Erythroblast (primary cell): ENCODE data around the gene TMEM156.
"Not testable (repeated sequence)": the region's sequence is repeated elsewhere in the genome, so short reads cannot be mapped to it uniquely, and the experiment has no call there.

Experiments used
- DNase-seq, 2 experiments: peaks; one replicate each; lab custom pipeline; 2025; lab: John Stamatoyannopoulos, UW
- GATA1 ChIP-seq: IDR thresholded peaks from 2 replicates; pipeline ENCODE4 v1.6.1; 2011; ENCODE audit warnings: low read depth, mild to moderate bottlenecking, control low read depth, low read length, moderate library complexity
- POLR2A ChIP-seq: IDR thresholded peaks from 2 replicates; pipeline ENCODE4 v1.6.1; 2011; ENCODE audit warnings: mild to moderate bottlenecking, low read length

Gene TMEM156

DNA sequence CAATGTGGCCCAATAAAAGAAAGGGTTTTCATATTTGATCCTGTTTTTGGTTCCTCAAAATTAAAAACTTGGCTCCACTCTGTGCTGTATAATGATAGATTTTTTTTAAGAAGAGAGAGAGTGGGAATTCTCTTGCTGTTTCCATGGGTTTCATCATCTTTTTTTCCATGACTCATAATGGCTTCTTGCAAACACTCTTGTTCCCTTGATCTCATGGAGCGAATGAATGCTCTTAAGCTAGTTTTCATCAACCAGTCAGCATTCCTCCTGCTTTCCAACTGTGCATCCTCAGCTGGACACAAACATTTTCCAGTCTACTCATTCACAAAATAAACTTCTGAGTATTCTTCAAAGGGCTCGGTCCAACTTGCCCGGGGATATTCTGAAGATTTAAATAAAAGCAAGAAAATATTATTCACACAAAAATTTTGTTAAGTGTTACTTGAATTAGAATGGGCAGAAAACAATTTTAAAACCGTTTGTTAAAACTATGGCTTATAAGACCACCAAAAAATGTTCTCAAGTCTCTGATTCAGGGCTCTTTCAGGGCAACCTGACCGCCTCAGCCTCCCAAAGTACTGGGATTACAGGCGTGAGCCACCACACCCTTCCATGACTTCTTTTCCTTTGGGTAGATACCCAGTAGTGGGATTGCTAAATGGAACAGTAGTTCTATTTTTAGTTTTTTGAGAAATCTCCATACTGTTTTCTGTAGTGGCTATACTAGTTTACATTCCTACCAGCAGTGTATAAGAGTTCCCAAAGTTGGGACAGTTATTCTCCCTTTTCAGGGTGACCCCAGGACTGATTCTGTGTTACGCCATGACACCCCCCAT lies 64.7 kb downstream of the TMEM156 start:
- no peak for TF ChIP-seq POLR2A
- no peak for TF ChIP-seq GATA1
- DNase-seq: peak in 1 of 2 experiments; percentile 62

DNA sequence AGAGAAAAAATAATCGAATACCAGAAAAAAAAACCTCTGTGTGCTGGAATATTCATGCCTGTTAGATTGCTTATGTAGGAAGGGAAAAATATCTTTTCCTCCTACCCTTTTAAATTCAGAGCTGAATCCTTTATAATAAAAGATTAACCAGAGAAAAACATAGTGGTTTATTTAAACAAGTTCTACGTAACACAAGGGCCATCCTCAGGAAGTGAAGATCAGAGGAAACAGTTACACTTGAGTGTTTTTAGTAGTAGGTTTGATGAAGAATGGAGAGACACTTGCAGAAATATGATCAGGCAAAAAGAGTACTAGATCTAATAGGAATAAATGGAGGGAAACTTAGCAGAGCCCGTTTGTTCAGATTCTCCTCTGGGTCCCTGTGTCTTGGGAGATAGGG lies 66.3 kb downstream of the TMEM156 start:
- no peak for DNase-seq
- TF ChIP-seq POLR2A (no peak), GATA1 (no peak)

DNA sequence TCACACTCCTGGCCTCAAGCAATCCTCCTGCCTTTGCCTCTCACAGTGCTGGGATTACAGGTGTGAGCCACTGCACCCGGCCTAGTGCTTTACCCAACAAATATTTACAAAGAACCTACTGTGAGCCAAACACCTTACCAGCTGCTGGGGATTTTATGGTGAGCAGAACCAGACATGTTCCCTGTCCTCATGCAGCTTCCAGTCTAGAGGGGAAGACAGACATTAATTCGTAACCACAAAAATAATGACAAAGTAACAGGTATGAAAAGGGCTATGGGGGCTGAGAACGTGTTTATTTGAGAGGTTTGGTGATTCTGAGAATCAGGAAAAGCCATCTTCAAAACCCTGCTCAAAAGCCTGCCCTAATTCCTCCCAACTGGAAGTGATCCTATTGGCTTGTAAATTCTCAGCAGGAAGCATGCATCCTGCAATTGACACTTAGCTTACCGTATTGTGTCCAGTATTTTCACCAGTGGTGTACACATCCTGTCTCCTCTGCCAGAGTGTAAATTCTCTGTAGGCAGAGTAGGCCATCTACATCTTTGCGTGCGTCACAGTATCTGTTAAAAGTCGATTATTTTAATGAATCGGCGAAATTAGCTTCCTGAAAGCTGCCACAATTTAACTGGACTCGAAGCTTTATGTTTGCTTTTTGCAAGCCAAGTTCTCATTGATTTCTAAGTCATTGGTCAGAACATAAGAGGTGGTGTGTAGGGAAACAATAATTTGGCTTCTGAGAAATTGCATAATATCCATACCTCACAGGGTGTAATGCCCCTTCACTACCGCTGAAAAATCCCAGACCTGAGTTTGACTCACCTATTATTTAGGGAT lies 67.0 kb downstream of the TMEM156 start:
- no peak for DNase-seq
- TF ChIP-seq POLR2A (no peak), GATA1 (no peak)

DNA sequence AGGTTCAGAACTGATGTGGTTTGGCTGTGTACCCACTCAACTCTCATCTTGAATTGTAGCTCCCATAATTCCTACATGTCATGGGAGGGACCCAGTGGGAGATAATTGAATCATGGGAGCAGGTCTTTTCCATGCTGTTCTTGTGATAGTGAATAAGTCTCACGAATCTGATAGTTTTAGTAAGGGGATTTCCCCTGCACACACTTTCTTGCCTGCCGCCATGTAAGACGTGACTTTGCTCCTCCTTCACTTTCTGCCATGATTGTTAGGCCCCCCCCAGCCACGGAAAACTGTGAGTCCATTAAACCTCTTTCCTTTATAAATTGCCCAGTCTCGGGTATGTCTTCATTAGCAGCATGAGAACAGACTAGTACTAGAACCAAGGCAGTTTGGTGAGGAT lies 73.0 kb downstream of the TMEM156 start:
- DNase-seq: not testable (repeated sequence)

DNA sequence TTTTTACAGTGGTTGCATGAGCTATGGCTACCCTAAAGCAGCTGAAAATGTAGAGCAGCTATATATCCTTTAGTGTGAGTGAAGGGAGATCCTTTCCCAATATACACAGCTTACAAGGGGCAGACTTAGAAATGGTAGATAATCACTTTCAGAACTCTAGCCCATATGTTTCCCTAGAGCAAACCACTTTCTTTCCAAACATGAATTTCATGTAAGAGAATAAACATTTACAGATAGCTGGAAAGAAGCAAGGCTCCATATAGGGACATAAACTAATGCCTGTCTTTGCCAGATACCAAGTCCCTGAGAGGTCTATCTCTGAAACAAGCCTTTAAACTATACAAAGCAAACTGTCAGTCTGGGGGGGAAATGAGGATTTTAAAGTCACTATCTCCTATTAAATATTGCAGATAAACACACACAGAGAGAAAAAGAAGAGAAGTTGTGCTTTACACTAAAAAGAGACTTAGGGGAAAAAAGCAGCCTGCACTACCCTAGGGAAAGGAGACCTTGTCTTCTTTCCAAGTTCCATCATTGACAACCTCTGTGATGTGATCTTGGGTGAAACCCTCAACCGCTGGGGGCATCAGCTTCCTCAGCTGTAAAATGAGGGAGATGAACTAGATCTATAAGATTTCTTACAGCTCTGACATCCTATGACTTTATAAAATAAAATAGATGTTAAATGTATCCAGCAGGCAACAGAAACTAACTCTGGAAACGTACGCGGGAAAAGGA lies 73.6 kb downstream of the TMEM156 start:
- no peak for DNase-seq
- TF ChIP-seq POLR2A: no peak
- no peak for TF ChIP-seq GATA1

DNA sequence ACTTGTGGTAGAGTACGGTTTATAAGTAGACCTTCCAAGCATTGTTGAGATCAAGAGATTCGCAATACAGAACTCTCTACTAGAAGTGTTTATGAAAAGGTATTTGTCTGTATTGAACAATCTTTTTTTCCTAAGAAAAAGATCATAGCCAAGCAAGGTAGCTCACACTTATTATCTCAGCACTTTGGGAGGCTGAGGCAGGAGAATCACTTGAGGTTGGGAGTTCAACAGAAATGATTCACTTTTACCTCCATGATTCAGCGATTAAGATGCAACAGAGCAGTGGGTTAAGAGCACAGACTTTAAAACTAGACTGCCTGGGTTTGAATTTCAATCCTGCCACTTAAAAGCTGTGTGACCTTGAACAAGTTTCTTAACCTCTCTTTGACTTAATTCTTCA lies 74.3 kb downstream of the TMEM156 start:
- TF ChIP-seq GATA1 (no peak), POLR2A (no peak)
- DNase-seq: no peak

DNA sequence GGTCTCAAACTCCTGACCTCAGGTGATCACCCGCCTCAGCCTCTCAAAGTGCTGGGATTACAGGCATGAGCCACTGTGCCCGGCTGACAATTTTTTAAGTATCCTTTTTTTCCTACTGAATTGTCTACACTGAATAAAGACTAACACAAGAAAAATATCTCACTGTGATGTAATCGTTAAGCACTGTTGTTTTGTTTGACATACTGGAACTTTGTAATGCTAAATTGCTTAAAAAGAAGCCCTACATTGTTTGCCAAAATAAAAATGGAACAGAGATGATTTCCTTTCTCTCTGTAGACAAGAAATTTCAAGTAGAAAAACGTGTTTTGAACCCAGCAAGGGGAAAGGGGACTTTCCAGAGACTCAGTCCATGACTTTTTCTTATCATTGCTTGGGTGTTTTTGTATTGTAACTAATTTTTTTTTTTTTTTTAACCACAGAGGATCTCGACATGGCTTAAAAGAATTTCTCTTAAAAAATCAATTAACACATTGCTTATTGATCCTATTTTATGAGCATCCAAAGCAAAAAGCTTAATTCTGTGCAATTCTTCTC lies 74.9 kb downstream of the TMEM156 start:
- DNase-seq: no peak
- TF ChIP-seq POLR2A: no peak

DNA sequence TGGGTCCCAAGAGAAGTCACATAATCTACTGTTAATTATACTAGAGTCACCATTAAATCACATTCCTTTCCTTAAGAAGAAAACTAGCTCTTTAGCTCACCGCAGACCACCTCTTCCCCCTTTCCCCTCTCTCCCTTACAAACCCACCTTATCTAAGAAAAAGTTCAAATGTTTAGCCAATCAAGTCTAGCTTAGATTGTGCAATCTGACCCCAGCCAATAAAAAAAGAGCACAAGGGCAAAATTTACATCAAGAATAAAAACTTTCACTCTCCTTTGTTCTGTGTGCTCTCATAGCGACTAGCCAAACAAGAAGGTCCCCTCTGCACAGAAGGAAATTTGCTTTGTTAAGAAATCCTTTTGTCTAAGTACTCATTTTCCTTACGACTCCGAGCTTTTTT lies 76.3 kb downstream of the TMEM156 start:
- TF ChIP-seq GATA1: no peak
- TF ChIP-seq POLR2A: no peak
- DNase-seq: no peak

DNA sequence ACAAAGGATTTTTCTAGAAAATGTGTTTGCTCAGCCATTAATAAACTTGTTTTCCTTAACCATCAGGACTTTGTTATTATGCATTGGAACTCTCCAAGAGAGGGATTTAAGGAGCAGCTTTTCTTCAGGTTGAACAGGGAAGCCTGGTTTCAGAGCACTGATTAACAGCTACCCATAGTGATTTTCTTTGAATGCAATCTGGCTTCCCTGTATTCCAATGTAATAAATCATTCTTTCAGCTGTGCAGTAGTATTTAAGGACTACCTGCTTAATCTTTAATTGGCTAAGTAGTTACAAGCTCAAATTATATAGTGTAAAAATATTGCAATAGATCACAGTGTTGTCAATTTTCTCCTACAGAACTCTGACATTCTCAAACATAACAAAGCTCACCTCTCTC lies 77.5 kb downstream of the TMEM156 start:
- TF ChIP-seq GATA1 (no peak), POLR2A (no peak)
- DNase-seq: no peak

DNA sequence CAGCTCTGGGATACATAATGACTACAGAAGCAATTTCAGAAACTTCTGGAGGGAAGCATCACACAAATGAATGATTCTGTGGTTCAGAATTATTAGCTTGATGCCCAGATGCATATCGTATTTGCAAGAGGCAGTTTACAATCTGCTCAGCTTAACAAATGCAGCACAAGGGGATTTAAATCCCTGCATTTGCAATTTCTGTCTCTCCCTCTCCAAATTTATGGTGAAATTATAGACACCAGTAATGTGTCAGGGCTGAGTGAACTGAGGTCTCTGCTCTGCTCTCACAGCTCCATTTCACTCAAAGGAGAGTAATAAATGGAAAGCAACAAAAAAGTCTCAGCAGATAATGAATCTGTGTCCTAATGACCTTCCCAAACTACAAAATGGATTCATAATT lies 80.2 kb downstream of the TMEM156 start:
- no peak for DNase-seq
- TF ChIP-seq GATA1: no peak
- TF ChIP-seq POLR2A: no peak

DNA sequence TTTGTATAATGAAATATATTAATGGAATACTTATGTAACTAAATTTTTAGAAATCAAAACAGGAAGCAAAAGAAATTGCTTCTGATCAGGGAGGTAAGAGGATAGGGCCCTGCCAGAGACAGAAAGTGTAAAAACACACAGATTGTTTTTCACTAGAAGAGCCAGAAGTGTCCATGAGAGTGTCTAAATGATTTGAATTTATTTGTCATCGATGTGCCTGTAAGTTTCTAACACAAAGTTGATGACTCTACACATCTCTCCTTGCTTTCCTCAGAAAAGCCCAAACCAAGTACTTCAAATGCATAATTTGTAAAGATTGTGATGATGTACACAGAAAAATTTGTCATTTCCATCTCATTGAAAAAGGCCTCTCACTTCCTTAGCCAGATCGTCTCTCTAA lies 80.6 kb downstream of the TMEM156 start:
- no peak for DNase-seq

DNA sequence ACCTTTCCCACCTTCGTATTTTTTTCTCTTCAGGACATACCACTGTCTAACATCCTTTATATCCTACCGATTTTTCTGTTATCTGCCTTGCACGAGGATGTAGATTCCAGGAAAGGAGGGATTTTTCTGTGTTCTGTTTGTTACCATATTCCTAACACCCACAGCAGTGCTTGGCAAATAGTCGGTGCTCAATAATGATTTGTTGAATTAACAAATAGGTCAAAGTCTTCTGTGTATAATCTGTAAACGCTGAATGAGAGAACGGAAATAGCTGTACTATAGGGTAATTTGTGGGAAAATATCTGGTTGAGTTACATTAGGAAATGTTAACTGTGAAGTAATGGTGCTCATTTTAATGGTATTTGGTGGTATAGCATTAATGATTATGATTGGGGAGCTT lies 81.5 kb downstream of the TMEM156 start:
- TF ChIP-seq POLR2A (no peak), GATA1 (no peak)
- DNase-seq: no peak

More for the DNA sequence above, 80.6 kb downstream of the TMEM156 start:
- no peak for TF ChIP-seq POLR2A
- TF ChIP-seq GATA1: no peak

DNA sequence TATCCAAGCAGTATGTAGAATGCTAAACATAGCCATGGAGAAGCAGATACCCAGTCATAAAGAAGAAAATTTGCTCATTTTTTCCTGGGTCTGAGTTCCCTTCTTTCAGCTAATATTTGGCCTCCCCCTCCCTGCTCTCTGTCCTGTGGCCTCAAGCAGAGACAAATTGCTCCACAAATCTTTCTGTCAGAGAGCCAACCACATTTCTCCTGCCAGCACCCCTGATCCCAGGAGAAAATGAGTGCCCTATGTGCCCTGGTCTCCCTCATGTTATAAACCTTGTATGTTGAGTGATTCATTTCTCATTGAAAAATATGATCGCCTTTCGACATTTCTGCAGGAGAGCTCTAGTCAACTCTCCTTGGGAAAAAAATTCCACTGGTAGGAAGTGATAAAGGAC lies 82.0 kb downstream of the TMEM156 start:
- no peak for DNase-seq
- TF ChIP-seq GATA1 (no peak), POLR2A (no peak)

DNA sequence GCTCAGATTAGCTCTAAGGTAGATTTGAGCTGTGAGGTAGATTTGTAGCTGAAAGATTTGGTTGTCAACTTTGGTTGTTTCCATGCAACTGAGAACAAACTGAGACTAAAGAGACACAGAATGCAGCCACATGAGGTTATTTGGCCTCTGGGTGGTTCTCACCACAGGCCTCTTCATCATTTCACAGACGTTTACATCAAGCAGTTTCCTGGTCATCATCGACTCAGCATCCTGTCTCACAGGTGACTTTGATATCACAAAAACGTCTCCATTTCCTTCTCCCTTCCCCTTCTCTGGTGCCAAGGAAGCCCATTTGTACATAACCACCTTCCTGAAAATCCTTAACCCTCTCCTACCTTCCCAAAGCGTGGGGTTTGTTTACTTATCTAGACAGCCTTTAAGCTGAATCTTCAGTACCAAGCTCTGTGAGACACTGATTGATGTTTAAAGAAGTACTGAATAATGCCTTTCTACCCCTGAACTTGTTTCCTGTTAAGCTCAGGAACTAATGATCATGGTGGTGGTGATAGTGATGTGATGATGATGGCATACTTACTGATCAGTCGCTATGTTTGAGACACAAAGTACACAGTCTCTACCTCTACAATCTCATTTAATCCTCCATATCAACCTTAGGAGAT lies 82.7 kb downstream of the TMEM156 start:
- TF ChIP-seq GATA1: no peak
- TF ChIP-seq POLR2A: no peak
- DNase-seq: no peak
